Ishikawa (cell line): ENCODE results near the gene ARHGEF3.

Experiments
- CEBPB ChIP-seq: IDR thresholded peaks from 2 replicates; pipeline ENCODE4 v1.6.1; 2012
- CREB1 ChIP-seq: IDR thresholded peaks from 2 replicates; pipeline ENCODE4 v1.6.1; 2012; ENCODE audit warnings: low read depth
- EGR1 ChIP-seq: IDR thresholded peaks from 2 replicates; pipeline ENCODE4 v1.6.1; 2012
- EP300 ChIP-seq: IDR thresholded peaks from 2 replicates; pipeline ENCODE4 v1.6.1; 2012; ENCODE audit warnings: borderline replicate concordance
- FOXM1 ChIP-seq: IDR thresholded peaks from 2 replicates; pipeline ENCODE4 v1.6.1; 2012; ENCODE audit warnings: low read depth, borderline replicate concordance
- MAX ChIP-seq: IDR thresholded peaks from 2 replicates; pipeline ENCODE4 v1.6.1; 2012
- NFIC ChIP-seq: IDR thresholded peaks from 2 replicates; pipeline ENCODE4 v1.6.1; 2012
- RAD21 ChIP-seq: IDR thresholded peaks from 2 replicates; pipeline ENCODE4 v1.6.1; 2012; ENCODE audit warnings: low read depth
- TAF1 ChIP-seq: IDR thresholded peaks from 2 replicates; pipeline ENCODE4 v1.6.1; 2012; ENCODE audit warnings: low read depth, mild to moderate bottlenecking
- TCF12 ChIP-seq: IDR thresholded peaks from 2 replicates; pipeline ENCODE4 v1.6.1; 2012; ENCODE audit warnings: low read depth
- TEAD4 ChIP-seq: IDR thresholded peaks from 2 replicates; pipeline ENCODE4 v1.6.1; 2012
- YY1 ChIP-seq: IDR thresholded peaks from 2 replicates; pipeline ENCODE4 v1.6.1; 2012; ENCODE audit warnings: low read depth
- ZBTB7A ChIP-seq: IDR thresholded peaks from 2 replicates; pipeline ENCODE4 v1.6.1; 2012; ENCODE audit warnings: low read depth
- TF ChIP-seq, protein P1 (sequence below): IDR thresholded peaks from 2 replicates; pipeline ENCODE4 v1.6.1; 2012; ENCODE audit warnings: low read depth, mild to moderate bottlenecking

GRCh38 chr3:56833022-56833421 is 31.3 kb upstream of the ARHGEF3 start:
- no peak for TF ChIP-seq MAX
- no peak for TF ChIP-seq CEBPB
- no peak for TF ChIP-seq TAF1
- TF ChIP-seq, protein P1, sequence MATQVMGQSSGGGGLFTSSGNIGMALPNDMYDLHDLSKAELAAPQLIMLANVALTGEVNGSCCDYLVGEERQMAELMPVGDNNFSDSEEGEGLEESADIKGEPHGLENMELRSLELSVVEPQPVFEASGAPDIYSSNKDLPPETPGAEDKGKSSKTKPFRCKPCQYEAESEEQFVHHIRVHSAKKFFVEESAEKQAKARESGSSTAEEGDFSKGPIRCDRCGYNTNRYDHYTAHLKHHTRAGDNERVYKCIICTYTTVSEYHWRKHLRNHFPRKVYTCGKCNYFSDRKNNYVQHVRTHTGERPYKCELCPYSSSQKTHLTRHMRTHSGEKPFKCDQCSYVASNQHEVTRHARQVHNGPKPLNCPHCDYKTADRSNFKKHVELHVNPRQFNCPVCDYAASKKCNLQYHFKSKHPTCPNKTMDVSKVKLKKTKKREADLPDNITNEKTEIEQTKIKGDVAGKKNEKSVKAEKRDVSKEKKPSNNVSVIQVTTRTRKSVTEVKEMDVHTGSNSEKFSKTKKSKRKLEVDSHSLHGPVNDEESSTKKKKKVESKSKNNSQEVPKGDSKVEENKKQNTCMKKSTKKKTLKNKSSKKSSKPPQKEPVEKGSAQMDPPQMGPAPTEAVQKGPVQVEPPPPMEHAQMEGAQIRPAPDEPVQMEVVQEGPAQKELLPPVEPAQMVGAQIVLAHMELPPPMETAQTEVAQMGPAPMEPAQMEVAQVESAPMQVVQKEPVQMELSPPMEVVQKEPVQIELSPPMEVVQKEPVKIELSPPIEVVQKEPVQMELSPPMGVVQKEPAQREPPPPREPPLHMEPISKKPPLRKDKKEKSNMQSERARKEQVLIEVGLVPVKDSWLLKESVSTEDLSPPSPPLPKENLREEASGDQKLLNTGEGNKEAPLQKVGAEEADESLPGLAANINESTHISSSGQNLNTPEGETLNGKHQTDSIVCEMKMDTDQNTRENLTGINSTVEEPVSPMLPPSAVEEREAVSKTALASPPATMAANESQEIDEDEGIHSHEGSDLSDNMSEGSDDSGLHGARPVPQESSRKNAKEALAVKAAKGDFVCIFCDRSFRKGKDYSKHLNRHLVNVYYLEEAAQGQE: no peak
- no peak for TF ChIP-seq YY1
- TF ChIP-seq RAD21: no peak
- no peak for TF ChIP-seq EGR1
- TF ChIP-seq EP300: no peak
- TF ChIP-seq CREB1: no peak
- no peak for TF ChIP-seq FOXM1
- no peak for TF ChIP-seq ZBTB7A
- TF ChIP-seq NFIC: no peak
- no peak for TF ChIP-seq TEAD4
- TF ChIP-seq TCF12: no peak
